ENCODE results near the gene TRAK2. TPM values are rescaled to one million over a fixed set of nuclear protein-coding genes. Genes with fewer than 3 reads are reported as not detected.
"Not testable (repeated sequence)": the region's sequence is repeated elsewhere in the genome, so short reads cannot be mapped to it uniquely, and the experiment has no call there.

TRAK2 gene
- total and polyA plus RNA-seq, 2 of the 13 experiments (the other 11 are each of a cell fraction or from before 2014, with no cell fraction given), result 7.7 to 21.0 TPM

- no peak for TF ChIP-seq SOX6 (IDR thresholded peaks at IDR 0.05)
- peak; percentile 35; the same call in 1 of the 2 replicates for TF ChIP-seq SOX6 (CRISPR knock-in tag; IDR thresholded peaks at IDR 0.05)
- 0 out of 2 replicates have a peak, but pooled peaks have one; percentile 13 for TF ChIP-seq FOXP4 (CRISPR knock-in tag; IDR thresholded peaks at IDR 0.05)
- TF ChIP-seq PHF21A (CRISPR knock-in tag; IDR thresholded peaks at IDR 0.05), result 0 out of 2 replicates have a peak, but pooled peaks have one; percentile 25
- no peak for TF ChIP-seq NAIF1 (CRISPR knock-in tag; IDR thresholded peaks at IDR 0.05; ENCODE audit: borderline replicate concordance)
- TF ChIP-seq ZNF431 (CRISPR knock-in tag; IDR thresholded peaks at IDR 0.05; ENCODE audit: borderline replicate concordance, low read depth), result no peak
Observed at GRCh38 chr2:201440182-201440581, 11.1 kb downstream of the TRAK2 start (continued).

GRCh38 chr2:201439336-201439922 lies 11.8 kb downstream of the TRAK2 start:
- FAIRE-seq; intact Hi-C loops (cut with micrococcal nuclease; ENCODE audit: unreplicated experiment); BruUV-seq (replicated peaks); in situ Hi-C loops (cut with HindIII; ENCODE audit: extremely low pct_ligation_motif_present, low pct_unique_long_range_greater_than_20kb); CTCF ChIA-PET (ENCODE audit: low intra/inter-chr PET ratio, low total read pairs); DNase-seq (ENCODE audit: low spot score); H3K4me2 ChIP-seq (ENCODE audit: low read depth, low read length); H4K20me1 ChIP-seq (ENCODE audit: insufficient read depth, low read length); H2AFZ ChIP-seq (ENCODE audit: low read length); H3K79me2 ChIP-seq (ENCODE audit: insufficient read depth, low read length); H3K9me3 ChIP-seq (ENCODE audit: low read length); H3K36me3 ChIP-seq (replicated peaks in 1 of 2; ENCODE audit: control insufficient read depth in 1 of 2, insufficient read depth in 2 of 2, low read length in 2 of 2); H3K27ac ChIP-seq (ENCODE audit: extremely low read length, insufficient read depth, low read length); H3K27me3 ChIP-seq (ENCODE audit: control insufficient read depth in 1 of 2, insufficient read depth in 2 of 2, low read length in 2 of 2); ATAC-seq; H3K4me3 ChIP-seq (replicated peaks in 1 of 3; ENCODE audit: insufficient read depth in 1 of 3, low read depth in 2 of 3, low read length in 3 of 3); H3K9ac ChIP-seq (ENCODE audit: insufficient read depth, low read depth, low read length): not testable (repeated sequence)
- peaks cover 30% of the 10 kb centered on the region for H3K4me1 ChIP-seq (ENCODE audit: insufficient read depth, low read length)
- TF ChIP-seq MAFF (IDR thresholded peaks at IDR 0.05; ENCODE audit: low read depth, low read length) (peak; percentile 63; the same call in 1 of the 2 replicates), MAFK (conservative IDR thresholded peaks at IDR 0.05 in 1 of 2, IDR thresholded peaks at IDR 0.05 in 1 of 2; ENCODE audit: low read length in 2 of 2) (peak; percentile 38 to 85; a peak in 3 of 4 replicates)
- over 99% methylated on average over 2 of the region's 3 CpGs for WGBS (ENCODE audit: low lambda C conversion rate)
- POLR2A ChIA-PET, result interaction anchor here (1.7 to 1.8 kb wide), 2 partner anchors 11 to 13 kb away, joined by 9 to 12 read pairs; partner anchors contain the start of genes STRADB and TRAK2

Data from HepG2 (cell line).